GM23248 (cell line): ENCODE results near the gene PROC. TPM values are rescaled to one million over a fixed set of nuclear protein-coding genes. Genes with fewer than 3 reads are reported as not detected.
A peak's percentile ranks its signal among the peaks of the same experiment; 100 is the strongest.

ENCODE experiments used
- DNase-seq: peaks from one replicate; pipeline ENCODE4 v3.0.0-alpha.2; 2015
- H2AFZ ChIP-seq: fragments of 200-600 bp; sonication (generic); 2 replicates; pipeline ENCODE4 v1.6.1; 2016; ENCODE audit warnings: antibody characterized with exemption
- H3F3A ChIP-seq: fragments of 200-600 bp; sonication (generic); 2 replicates; pipeline ENCODE4 v1.6.1; 2016; ENCODE audit warnings: mild to moderate bottlenecking, antibody characterized with exemption, mixed run types; ENCODE audit not compliant: insufficient read depth
- H3K27ac ChIP-seq: fragments of 200-600 bp; sonication (generic); 2 replicates; pipeline ENCODE4 v1.5.1; 2016; ENCODE audit warnings: mild to moderate bottlenecking
- H3K27me3 ChIP-seq: fragments of 200-600 bp; sonication (generic); replicated peaks from 2 replicates; pipeline ENCODE4 v1.6.1; 2016; ENCODE audit warnings: mild to moderate bottlenecking; ENCODE audit not compliant: insufficient read depth
- H3K36me3 ChIP-seq: fragments of 200-600 bp; sonication (generic); 2 replicates; pipeline ENCODE4 v1.6.1; 2016; ENCODE audit warnings: low read depth, mild to moderate bottlenecking
- H3K4me1 ChIP-seq: fragments of 200-600 bp; sonication (generic); 2 replicates; pipeline ENCODE4 v1.6.1; 2016; ENCODE audit warnings: mild to moderate bottlenecking; ENCODE audit not compliant: insufficient read depth
- H3K4me2 ChIP-seq: fragments of 200-600 bp; sonication (generic); one replicate; pipeline ENCODE4 v1.6.1; 2016; ENCODE audit warnings: mild to moderate bottlenecking; ENCODE audit not compliant: unreplicated experiment
- H3K4me3 ChIP-seq: fragments of 200-600 bp; sonication (generic); 2 replicates; pipeline ENCODE4 v1.5.1; 2016; ENCODE audit warnings: mild to moderate bottlenecking
- H3K79me2 ChIP-seq: fragments of 200-600 bp; sonication (generic); 2 replicates; pipeline ENCODE4 v1.6.1; 2016; ENCODE audit warnings: mild to moderate bottlenecking; ENCODE audit not compliant: insufficient read depth
- H3K9ac ChIP-seq: fragments of 200-600 bp; sonication (generic); 2 replicates; pipeline ENCODE4 v1.6.1; 2016; ENCODE audit warnings: mild to moderate bottlenecking
- H3K9me2 ChIP-seq: fragments of 200-600 bp; sonication (generic); 2 replicates; pipeline ENCODE4 v1.6.1; 2016; ENCODE audit warnings: mixed run types, mild to moderate bottlenecking, moderate library complexity; ENCODE audit not compliant: insufficient read depth
- H3K9me3 ChIP-seq: fragments of 200-600 bp; sonication (generic); one replicate; pipeline ENCODE4 v1.6.1; 2017; ENCODE audit warnings: low read depth
- H4K20me1 ChIP-seq: fragments of 200-600 bp; sonication (generic); 2 replicates; pipeline ENCODE4 v1.6.0; 2016; ENCODE audit not compliant: insufficient read depth
- EZH2 ChIP-seq: fragments of 200-600 bp; sonication (generic); IDR thresholded peaks from 2 replicates; pipeline ENCODE4 v1.6.1; 2018; ENCODE audit warnings: antibody characterized with exemption, mild to moderate bottlenecking; ENCODE audit not compliant: insufficient read depth, poor library complexity, severe bottlenecking
- EZH2phosphoT487 ChIP-seq: fragments of 200-600 bp; sonication (generic); IDR thresholded peaks from 2 replicates; pipeline ENCODE4 v1.6.1; 2018; ENCODE audit warnings: antibody characterized with exemption, moderate library complexity, mild to moderate bottlenecking, low read depth; ENCODE audit not compliant: insufficient read depth
- WGBS, 2 experiments: methylation state at CpG; one replicate each; pipeline ENCODE4 v1.1.6; 2015 to 2017; ENCODE audit warnings: low lambda C conversion rate in 2 of 2, low coverage in 1 of 2; ENCODE audit errors: missing lambda C conversion rate in 2 of 2; 5-methylcytosine and 5-hydroxymethylcytosine counted together
- in situ Hi-C: fragments of 300-500 bp; cut with MboI; formaldehyde crosslinking; loops from 2 replicates; pipeline ENCODE4 v1.15.0; 2020
- polyA plus RNA-seq: library from polyadenylated mRNA; unstranded; fragments of >200 nt; fragmentation: Nextera tagmentation; extraction: Ambion mirVana; gene quantifications from 2 replicates; pipeline ENCODE4 v1.2.1, GENCODE V29; 2016
- total RNA-seq: library from RNA; depleted of rRNA; stranded (reverse); fragments of >200 nt; shearing (Covaris generic); gene quantifications from 2 replicates; pipeline ENCODE4 v1.2.3, GENCODE V29; 2014

PROC gene
- total and polyA plus RNA-seq, 2 experiments from 2014 or later = not detected

DNA sequence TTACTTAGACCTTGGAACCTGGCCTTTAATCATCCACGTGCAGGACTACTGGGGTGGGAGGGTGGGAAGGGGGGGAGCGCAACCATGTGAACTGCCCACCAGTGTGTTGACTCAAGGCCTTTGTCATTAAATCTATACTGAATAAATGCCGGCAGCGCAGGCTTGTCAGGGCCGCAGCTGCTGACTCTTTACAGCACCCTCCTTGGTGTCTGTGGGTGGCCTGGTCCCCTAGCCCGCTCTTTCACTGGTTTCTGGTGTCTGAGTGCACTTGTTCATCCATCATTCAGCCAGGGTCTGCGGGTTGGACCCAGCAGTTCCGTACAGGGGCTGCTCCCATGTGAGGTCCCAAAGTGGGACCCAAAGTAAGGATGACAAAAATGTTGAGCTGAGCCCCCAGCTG is 42.0 kb upstream of the PROC start:
- in situ Hi-C loops = no loop called here
- Histone ChIP-seq H3F3A (no peaks in the 10 kb centered on the region), H3K4me3 (no peak overlapping the region), H3K27me3 (no peaks in the 10 kb centered on the region), H3K36me3 (no peaks in the 10 kb centered on the region), H4K20me1 (peaks cover 9% of the 10 kb centered on the region; the same call in 1 of the 2 replicates), H3K27ac (no peak overlapping the region), H3K9ac (no peak overlapping the region), H3K79me2 (peaks cover 99% of the 10 kb centered on the region), H3K9me3 (no peaks in the 10 kb centered on the region), H3K4me2 (no peak overlapping the region), H3K9me2 (no peaks in the 10 kb centered on the region), H3K4me1 (peaks cover 17% of the 10 kb centered on the region), H2AFZ (no peak overlapping the region)
- TF ChIP-seq EZH2 (no peak), EZH2phosphoT487 (no peak)
- WGBS, 2 experiments = 93 to 99% methylated on average over 8 of the region's 8 CpGs
- DNase-seq = no peak

- in situ Hi-C loops = no loop called here
- Histone ChIP-seq H3K4me2 (no peak overlapping the region), H4K20me1 (peaks cover 9% of the 10 kb centered on the region; the same call in 1 of the 2 replicates)
These were observed 41.0 kb upstream of the PROC start for GRCh38 chr2:127377262-127377661.

GRCh38 chr2:127378720-127379119 is 39.5 kb upstream of the PROC start:
- H3K27me3 ChIP-seq = no peaks in the 10 kb centered on the region
- H4K20me1 ChIP-seq = peaks cover 9% of the 10 kb centered on the region; the same call in 1 of the 2 replicates
- no peak overlapping the region for H3K27ac ChIP-seq
- no peaks in the 10 kb centered on the region for H3K36me3 ChIP-seq
- peaks cover 24% of the 10 kb centered on the region for H3K4me1 ChIP-seq
- peaks cover 99% of the 10 kb centered on the region for H3K79me2 ChIP-seq
- in situ Hi-C loops = no loop called here
- no peaks in the 10 kb centered on the region for H3F3A ChIP-seq
- 96 to 98% methylated on average over 6 of the region's 6 CpGs for WGBS, 2 experiments
- no peaks in the 10 kb centered on the region for H3K9me2 ChIP-seq
- H2AFZ ChIP-seq = no peak overlapping the region
- no peak overlapping the region for H3K9ac ChIP-seq
- no peak for DNase-seq
- no peak overlapping the region for H3K4me2 ChIP-seq
- H3K9me3 ChIP-seq = no peaks in the 10 kb centered on the region
- TF ChIP-seq EZH2phosphoT487 = no peak
- no peak for TF ChIP-seq EZH2
- no peak overlapping the region for H3K4me3 ChIP-seq

More at GRCh38 chr2:127377262-127377661, 41.0 kb upstream of the PROC start:
- peaks cover 99% of the 10 kb centered on the region for H3K79me2 ChIP-seq
- H2AFZ ChIP-seq = no peak overlapping the region
- H3K9me2 ChIP-seq = no peaks in the 10 kb centered on the region
- peaks cover 24% of the 10 kb centered on the region for H3K4me1 ChIP-seq
- no peak overlapping the region for H3K27ac ChIP-seq
- H3K27me3 ChIP-seq = no peaks in the 10 kb centered on the region
- H3F3A ChIP-seq = no peaks in the 10 kb centered on the region
- H3K9me3 ChIP-seq = no peaks in the 10 kb centered on the region
- H3K4me3 ChIP-seq = no peak overlapping the region
- peak; percentile 23 for DNase-seq
- H3K9ac ChIP-seq = no peak overlapping the region
- TF ChIP-seq EZH2 (no peak), EZH2phosphoT487 (no peak)
- H3K36me3 ChIP-seq = no peaks in the 10 kb centered on the region
- WGBS, 2 experiments = 91 to 93% methylated on average over 1 of the region's 1 CpG

DNA sequence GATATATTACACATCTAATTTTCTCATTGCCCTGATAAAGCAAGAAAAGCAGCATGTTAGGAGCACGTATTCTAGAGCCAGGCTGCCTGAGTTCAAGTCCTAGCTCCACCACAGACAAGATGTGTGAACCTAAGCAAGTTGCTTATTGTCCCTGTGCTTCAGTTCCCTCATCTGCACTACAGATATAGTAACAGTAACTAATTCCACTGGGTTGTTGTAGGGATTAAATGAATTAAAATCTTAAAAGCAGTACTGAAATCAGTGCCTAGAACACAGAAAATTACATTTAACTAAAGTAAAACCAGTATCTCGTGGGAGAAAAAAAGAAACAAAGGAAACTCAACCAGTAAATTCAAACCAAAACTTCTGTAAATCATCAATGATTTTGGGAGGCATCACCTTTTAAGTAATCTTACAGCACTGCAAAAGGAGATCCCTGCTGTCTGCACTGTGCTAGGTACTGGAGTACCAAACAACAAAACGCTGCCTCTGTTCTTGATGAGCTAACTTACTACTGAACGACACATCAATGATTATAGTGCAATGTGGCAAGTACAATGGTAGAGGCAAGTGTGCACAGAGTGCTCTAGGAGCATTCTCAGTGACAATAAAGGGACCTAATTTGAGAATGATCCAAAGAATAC is 38.4 kb upstream of the PROC start:
- TF ChIP-seq EZH2phosphoT487 (no peak), EZH2 (no peak)
- H3K79me2 ChIP-seq = peaks cover 99% of the 10 kb centered on the region
- H3K27me3 ChIP-seq = no peaks in the 10 kb centered on the region
- in situ Hi-C loops = no loop called here
- WGBS, 2 experiments = 87 to 92% methylated on average over 4 of the region's 4 CpGs
- H3K27ac ChIP-seq = no peak overlapping the region
- no peak overlapping the region for H3K4me2 ChIP-seq
- no peak overlapping the region for H2AFZ ChIP-seq
- H3K4me1 ChIP-seq = peaks cover 31% of the 10 kb centered on the region
- H3K9ac ChIP-seq = no peak overlapping the region
- H4K20me1 ChIP-seq = peaks cover 9% of the 10 kb centered on the region; the same call in 1 of the 2 replicates
- H3K9me3 ChIP-seq = no peaks in the 10 kb centered on the region
- no peaks in the 10 kb centered on the region for H3F3A ChIP-seq
- H3K9me2 ChIP-seq = no peaks in the 10 kb centered on the region
- no peak for DNase-seq
- no peak overlapping the region for H3K4me3 ChIP-seq
- no peaks in the 10 kb centered on the region for H3K36me3 ChIP-seq
